Fibroblast of lung (primary cell): ENCODE measurements around the gene WDR64. TPM values are rescaled to one million over a fixed set of nuclear protein-coding genes. Genes with fewer than 3 reads are reported as not detected.

Experiments used
- DNase-seq, 2 donors: peaks; one replicate each; pipeline versions ENCODE4 v3.0.0 to v3.0.0-alpha.2; 2010; ENCODE audit warnings: low read depth in 2 of 2
- H2AFZ ChIP-seq: 2 replicates; pipeline ENCODE4 v1.5.1; 2012; ENCODE audit warnings: low read length, control low read depth, inconsistent platforms
- H3K27ac ChIP-seq: 2 replicates; pipeline ENCODE4 v1.5.1; 2011; ENCODE audit warnings: low read length, control low read depth; ENCODE audit not compliant: insufficient read depth
- H3K27me3 ChIP-seq: 2 replicates; pipeline ENCODE4 v1.5.1; 2011; ENCODE audit warnings: mild to moderate bottlenecking, low read length; ENCODE audit not compliant: control insufficient read depth, insufficient read depth
- H3K36me3 ChIP-seq: 2 replicates; pipeline ENCODE4 v1.5.1; 2011; ENCODE audit warnings: low read length; ENCODE audit not compliant: control insufficient read depth, insufficient read depth
- H3K4me1 ChIP-seq: 2 replicates; pipeline ENCODE4 v1.5.1; 2011; ENCODE audit warnings: low read length; ENCODE audit not compliant: control insufficient read depth, insufficient read depth; ENCODE audit errors: extremely low read depth
- H3K4me2 ChIP-seq: 2 replicates; pipeline ENCODE4 v1.5.1; 2011; ENCODE audit warnings: low read length, control low read depth; ENCODE audit not compliant: insufficient read depth; ENCODE audit errors: extremely low read depth
- H3K4me3 ChIP-seq, 4 experiments: fragments of 200-600 bp in 1 of 4; sonication (generic) in 1 of 4; replicated peaks in 1 of 4; 2 replicates each; pipeline ENCODE4 v1.5.1; 2011 to 2016; ENCODE audit warnings: low read length in 4 of 4, low read depth in 3 of 4, mild to moderate bottlenecking in 3 of 4, control low read depth in 2 of 4, inconsistent platforms in 1 of 4, mixed read lengths in 1 of 4; ENCODE audit not compliant: insufficient read depth in 1 of 4; ENCODE audit errors: control extremely low read depth in 1 of 4
- H3K79me2 ChIP-seq: 2 replicates; pipeline ENCODE4 v1.5.1; 2012; ENCODE audit warnings: mild to moderate bottlenecking, low read length, inconsistent platforms; ENCODE audit not compliant: control insufficient read depth, insufficient read depth
- H3K9ac ChIP-seq: 2 replicates; pipeline ENCODE4 v1.5.1; 2011; ENCODE audit warnings: mild to moderate bottlenecking, low read length, control low read depth; ENCODE audit not compliant: insufficient read depth
- H3K9me3 ChIP-seq: 2 replicates; pipeline ENCODE4 v1.5.1; 2012; ENCODE audit warnings: low read depth, low read length; ENCODE audit not compliant: control insufficient read depth, insufficient read depth
- H4K20me1 ChIP-seq: 2 replicates; pipeline ENCODE4 v1.5.1; 2011; ENCODE audit warnings: low read length; ENCODE audit not compliant: control insufficient read depth, insufficient read depth; ENCODE audit errors: extremely low read depth
- EZH2 ChIP-seq: IDR thresholded peaks from 2 replicates; pipeline ENCODE4 v1.5.1; 2012; ENCODE audit warnings: low read length, control low read depth, mild to moderate bottlenecking; ENCODE audit errors: missing control alignments
- polyA plus RNA-seq, 2 donors: library from polyadenylated mRNA; depleted of rRNA in 1 of 2; stranded (reverse) in 1 of 2; unstranded in 1 of 2; fragments of >200 nt; gene quantifications; 2 replicates each; pipeline ENCODE4 v1.2.1, GENCODE V29; 2011 to 2012; ENCODE audit warnings: missing spikeins in 1 of 2
- total RNA-seq: library from RNA; depleted of rRNA; stranded (reverse); fragments of >200 nt; gene quantifications from 2 replicates; pipeline ENCODE4 v1.2.1, GENCODE V29; 2014
- TF ChIP-seq, protein P1 (sequence below), 2 donors: IDR thresholded peaks in 1 of 2; conservative IDR thresholded peaks in 1 of 2; 1 replicate in 1 of 2; 2 replicates in 1 of 2; pipeline ENCODE4 v1.5.1; 2011 to 2012; ENCODE audit warnings: low read length in 2 of 2, control low read depth in 1 of 2, inconsistent platforms in 1 of 2, low read depth in 1 of 2, mild to moderate bottlenecking in 1 of 2

WDR64 gene
- total and polyA plus RNA-seq, 2 donors (not counting 1 experiment from before 2014, with no cell fraction given), result not detected

DNA sequence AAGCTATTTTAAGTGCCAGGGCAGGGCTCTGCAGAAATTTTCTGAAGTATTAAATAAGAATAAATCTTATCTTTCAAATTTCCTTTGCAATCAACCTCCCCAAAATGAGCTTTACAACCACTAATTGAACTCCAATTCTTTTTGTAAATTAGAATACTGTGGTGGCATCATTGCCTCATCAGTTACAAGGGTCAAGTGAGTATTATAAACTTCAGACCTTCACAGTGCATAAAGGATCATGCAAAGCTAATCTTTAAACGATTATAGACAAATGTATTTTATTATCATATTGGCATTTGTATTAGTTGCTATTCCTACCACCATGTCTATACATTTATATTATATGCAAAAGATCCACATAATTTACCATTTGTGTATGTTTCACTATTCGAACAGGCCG lies 19.1 kb upstream of the WDR64 start:
- Histone ChIP-seq H3K36me3 (peaks cover 8% of the 10 kb centered on the region), H3K27me3 (no peaks in the 10 kb centered on the region), H4K20me1 (no peaks in the 10 kb centered on the region), H3K9me3 (no peaks in the 10 kb centered on the region), H3K9ac (no peak overlapping the region), H3K4me1 (peaks cover 3% of the 10 kb centered on the region), H3K4me3 (no peak overlapping the region), H3K4me2 (no peak overlapping the region), H3K27ac (no peak overlapping the region), H3K79me2 (peaks cover 9% of the 10 kb centered on the region), H2AFZ (no peak overlapping the region)
- no peak for DNase-seq
- TF ChIP-seq EZH2, result no peak

DNA sequence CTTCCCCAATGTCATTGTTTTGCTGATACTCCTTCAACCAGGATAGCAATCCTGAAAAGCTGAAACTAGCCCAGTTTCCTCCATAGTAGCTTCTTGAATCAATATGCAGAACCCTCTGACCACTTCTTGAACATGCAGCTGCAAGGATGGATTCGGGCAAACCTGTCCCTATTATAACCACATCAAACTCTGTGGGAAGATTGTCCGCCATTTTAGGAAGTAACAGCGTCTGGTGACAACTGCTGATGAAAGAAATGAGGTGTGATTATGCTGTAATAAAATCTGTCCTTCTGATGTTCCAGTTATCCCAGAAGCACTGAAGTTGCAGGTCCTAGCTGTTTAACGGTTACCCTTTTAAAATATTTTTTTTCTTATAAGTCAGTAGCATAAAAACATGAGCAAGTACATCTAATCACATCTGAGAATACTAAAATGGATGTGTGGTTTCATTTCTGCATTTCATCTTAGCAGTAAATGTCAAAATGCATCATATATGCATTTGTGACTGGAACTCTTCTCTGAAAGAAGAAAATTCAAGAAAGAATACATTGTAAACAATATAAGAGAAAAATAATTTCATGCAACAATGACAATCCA lies 16.4 kb upstream of the WDR64 start:
- no peak overlapping the region for H3K27ac ChIP-seq
- H3K9me3 ChIP-seq, result no peaks in the 10 kb centered on the region
- no peak for DNase-seq
- TF ChIP-seq EZH2, result no peak
- TF ChIP-seq, protein P1, sequence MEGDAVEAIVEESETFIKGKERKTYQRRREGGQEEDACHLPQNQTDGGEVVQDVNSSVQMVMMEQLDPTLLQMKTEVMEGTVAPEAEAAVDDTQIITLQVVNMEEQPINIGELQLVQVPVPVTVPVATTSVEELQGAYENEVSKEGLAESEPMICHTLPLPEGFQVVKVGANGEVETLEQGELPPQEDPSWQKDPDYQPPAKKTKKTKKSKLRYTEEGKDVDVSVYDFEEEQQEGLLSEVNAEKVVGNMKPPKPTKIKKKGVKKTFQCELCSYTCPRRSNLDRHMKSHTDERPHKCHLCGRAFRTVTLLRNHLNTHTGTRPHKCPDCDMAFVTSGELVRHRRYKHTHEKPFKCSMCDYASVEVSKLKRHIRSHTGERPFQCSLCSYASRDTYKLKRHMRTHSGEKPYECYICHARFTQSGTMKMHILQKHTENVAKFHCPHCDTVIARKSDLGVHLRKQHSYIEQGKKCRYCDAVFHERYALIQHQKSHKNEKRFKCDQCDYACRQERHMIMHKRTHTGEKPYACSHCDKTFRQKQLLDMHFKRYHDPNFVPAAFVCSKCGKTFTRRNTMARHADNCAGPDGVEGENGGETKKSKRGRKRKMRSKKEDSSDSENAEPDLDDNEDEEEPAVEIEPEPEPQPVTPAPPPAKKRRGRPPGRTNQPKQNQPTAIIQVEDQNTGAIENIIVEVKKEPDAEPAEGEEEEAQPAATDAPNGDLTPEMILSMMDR (conservative IDR thresholded peaks at IDR 0.05 in 1 of 2, IDR thresholded peaks at IDR 0.05 in 1 of 2; ENCODE audit: low read depth in 1 of 2, low read length in 2 of 2), result no peak
- no peaks in the 10 kb centered on the region for H4K20me1 ChIP-seq
- H3K9ac ChIP-seq, result no peak overlapping the region
- peaks cover 8% of the 10 kb centered on the region for H3K36me3 ChIP-seq
- peaks cover 19% of the 10 kb centered on the region for H3K79me2 ChIP-seq
- H3K27me3 ChIP-seq, result no peaks in the 10 kb centered on the region
- H2AFZ ChIP-seq, result no peak overlapping the region
- H3K4me3 ChIP-seq, result no peak overlapping the region
- H3K4me2 ChIP-seq, result no peak overlapping the region
- peaks cover 3% of the 10 kb centered on the region for H3K4me1 ChIP-seq

DNA sequence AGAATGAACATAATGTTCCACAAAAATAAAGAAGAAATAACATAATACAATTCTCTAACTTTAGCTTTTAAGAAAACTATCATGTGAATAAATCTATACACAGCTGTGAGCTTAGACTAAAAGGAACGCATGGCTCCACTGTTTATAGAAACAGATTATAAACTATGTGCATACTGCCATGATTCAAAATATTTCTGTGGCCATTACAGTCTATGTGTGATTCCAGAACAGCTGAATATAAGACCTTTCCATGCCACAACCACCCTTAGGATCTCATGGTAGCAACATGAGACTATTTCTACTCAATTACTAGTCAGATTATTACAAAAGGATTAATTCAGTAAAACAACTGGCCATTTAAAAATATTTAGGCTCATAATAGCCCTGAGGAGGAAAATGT lies 15.8 kb upstream of the WDR64 start:
- TF ChIP-seq, protein P1 (conservative IDR thresholded peaks at IDR 0.05 in 1 of 2, IDR thresholded peaks at IDR 0.05 in 1 of 2; ENCODE audit: low read depth in 1 of 2, low read length in 2 of 2), result no peak
- TF ChIP-seq EZH2, result no peak
- Histone ChIP-seq H3K79me2 (peaks cover 19% of the 10 kb centered on the region), H3K27me3 (no peaks in the 10 kb centered on the region), H3K4me2 (no peak overlapping the region), H3K9ac (no peak overlapping the region), H3K4me1 (peaks cover 3% of the 10 kb centered on the region), H3K4me3 (no peak overlapping the region), H3K9me3 (no peaks in the 10 kb centered on the region), H3K36me3 (peaks cover 8% of the 10 kb centered on the region), H4K20me1 (no peaks in the 10 kb centered on the region), H2AFZ (no peak overlapping the region), H3K27ac (no peak overlapping the region)
- DNase-seq, result peak in 1 of 2 donors; percentile 52
